Measurements from ENCODE around the gene CDNF. TPM values are rescaled to one million over a fixed set of nuclear protein-coding genes. Genes with fewer than 3 reads are reported as not detected.

CDNF gene
- polyA plus RNA-seq, 1 of the 3 experiments (the other 2 are of a cell fraction) = 1.2 TPM

DNA sequence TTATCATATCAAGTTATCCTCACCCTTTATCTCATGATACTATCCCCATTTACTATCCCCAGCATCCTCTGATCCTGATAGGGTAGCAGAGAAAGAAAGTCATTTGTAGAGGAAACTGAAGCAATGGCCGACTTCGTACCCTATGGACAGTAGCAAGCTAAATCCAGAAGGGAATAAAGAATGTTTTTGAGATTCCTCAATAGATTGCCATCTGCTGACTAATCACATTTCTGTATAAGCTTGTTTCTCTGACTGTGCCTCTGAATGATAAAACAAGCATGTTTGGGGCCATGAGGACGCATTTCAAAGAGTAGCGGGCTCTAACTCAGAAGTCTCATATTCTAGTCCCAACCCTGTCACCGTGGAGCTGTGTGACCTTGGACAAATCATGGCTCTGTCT lies 49.9 kb downstream of the CDNF start (continued):
- TF ChIP-seq, protein P1, sequence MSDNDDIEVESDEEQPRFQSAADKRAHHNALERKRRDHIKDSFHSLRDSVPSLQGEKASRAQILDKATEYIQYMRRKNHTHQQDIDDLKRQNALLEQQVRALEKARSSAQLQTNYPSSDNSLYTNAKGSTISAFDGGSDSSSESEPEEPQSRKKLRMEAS (IDR thresholded peaks at IDR 0.05; ENCODE audit: low read depth) = no peak
- no peak for TF ChIP-seq RFX5 (IDR thresholded peaks at IDR 0.05; ENCODE audit: low read length)
- no peak for TF ChIP-seq TAF1 (IDR thresholded peaks at IDR 0.05; ENCODE audit: borderline replicate concordance, low read depth, low read length)
- TF ChIP-seq NRF1 (IDR thresholded peaks at IDR 0.05; ENCODE audit: low read depth, low read length) = no peak

GRCh38 chr10:14784459-14785055 lies 53.3 kb downstream of the CDNF start:
- Histone ChIP-seq H3F3A (replicated peaks; ENCODE audit: insufficient read depth) (no peaks in the 10 kb centered on the region), H3K4me3 (ENCODE audit: low read depth in 2 of 2, low read length in 1 of 2) (no peak overlapping the region), H3K9me2 (no peaks in the 10 kb centered on the region), H3K36me3 (replicated peaks in 1 of 2; ENCODE audit: control insufficient read depth in 1 of 2, insufficient read depth in 2 of 2, low read length in 1 of 2) (no peaks in the 10 kb centered on the region), H3K4me1 (ENCODE audit: control insufficient read depth in 1 of 2, insufficient read depth in 2 of 2, low read depth in 1 of 2, low read length in 1 of 2) (no peaks in the 10 kb centered on the region), H3K27me3 (ENCODE audit: insufficient read depth) (no peaks in the 10 kb centered on the region), H2AFZ (ENCODE audit: low read depth) (no peak overlapping the region), H3K4me2 (no peak overlapping the region), H4K20me1 (ENCODE audit: insufficient read depth) (no peaks in the 10 kb centered on the region), H3K27ac (ENCODE audit: low read depth in 2 of 2, low read length in 1 of 2) (no peak overlapping the region), H3K9me3 (no peaks in the 10 kb centered on the region), H3K9ac (no peak overlapping the region), H3K79me2 (ENCODE audit: insufficient read depth) (no peaks in the 10 kb centered on the region)
- ChIA-PET CTCF (no interaction called here), POLR2A (no interaction called here)
- no peak for DNase-seq
- WGBS (ENCODE audit: low lambda C conversion rate) = 62% methylated on average over 5 of the region's 5 CpGs
- TF ChIP-seq, protein P1 (IDR thresholded peaks at IDR 0.05; ENCODE audit: low read depth) = no peak
- no peak for TF ChIP-seq EP300 (IDR thresholded peaks at IDR 0.05; ENCODE audit: borderline replicate concordance in 1 of 2, low read depth in 1 of 2, low read length in 1 of 2)
- TF ChIP-seq CTCF (IDR thresholded peaks at IDR 0.05) = no peak
- no peak for TF ChIP-seq TAF1 (IDR thresholded peaks at IDR 0.05; ENCODE audit: borderline replicate concordance, low read depth, low read length)
- TF ChIP-seq MEF2A (IDR thresholded peaks at IDR 0.05; ENCODE audit: borderline replicate concordance, low read depth) = no peak
- no peak for TF ChIP-seq GABPA (IDR thresholded peaks at IDR 0.05; ENCODE audit: low read depth)
- no peak for TF ChIP-seq NRF1 (IDR thresholded peaks at IDR 0.05; ENCODE audit: low read depth, low read length)
- TF ChIP-seq TCF12 (IDR thresholded peaks at IDR 0.05) = no peak
- no peak for TF ChIP-seq RXRA (IDR thresholded peaks at IDR 0.05; ENCODE audit: borderline replicate concordance, low read depth)
- TF ChIP-seq SIN3A (IDR thresholded peaks at IDR 0.05; ENCODE audit: borderline replicate concordance, low read depth, low read length) = no peak
- no peak for TF ChIP-seq NFIC (IDR thresholded peaks at IDR 0.05; ENCODE audit: borderline replicate concordance)

DNA sequence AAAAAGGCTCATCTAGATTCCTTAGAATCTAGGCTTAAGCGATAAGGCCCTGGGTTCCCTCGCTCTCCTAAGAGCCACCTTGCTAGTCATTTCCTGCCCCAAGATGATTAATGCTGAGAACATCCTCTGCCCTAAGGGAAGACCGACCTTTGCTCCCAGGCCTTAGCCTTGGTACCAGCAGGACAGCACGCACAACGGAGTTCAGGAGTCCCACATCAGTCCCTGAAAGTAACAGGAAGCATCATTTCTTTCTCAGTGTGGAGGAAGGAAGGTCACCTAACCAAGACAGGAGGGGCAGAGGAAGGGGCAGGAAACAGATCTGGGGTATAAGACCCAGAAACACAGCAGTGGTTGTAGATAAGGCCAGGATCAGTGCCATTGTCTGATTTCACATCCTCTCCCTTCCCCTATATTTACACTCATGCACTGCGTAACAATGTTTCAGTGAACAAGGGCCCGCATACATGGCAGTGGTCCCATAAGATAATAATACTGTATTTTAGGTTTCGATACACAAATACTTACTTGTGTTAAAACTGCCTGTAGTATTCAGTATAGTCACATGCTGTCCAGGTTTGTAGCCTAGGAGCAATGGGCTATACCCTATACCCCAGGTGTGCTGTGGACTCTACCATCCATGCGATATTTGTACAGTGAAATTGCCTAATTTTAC lies 55.0 kb downstream of the CDNF start:
- Histone ChIP-seq H3F3A (replicated peaks; ENCODE audit: insufficient read depth) (no peaks in the 10 kb centered on the region), H3K9ac (no peak overlapping the region), H3K9me2 (no peaks in the 10 kb centered on the region), H3K27ac (ENCODE audit: low read depth in 2 of 2, low read length in 1 of 2) (no peak overlapping the region), H3K36me3 (replicated peaks in 1 of 2; ENCODE audit: control insufficient read depth in 1 of 2, insufficient read depth in 2 of 2, low read length in 1 of 2) (no peaks in the 10 kb centered on the region), H3K4me2 (no peak overlapping the region), H3K4me3 (ENCODE audit: low read depth in 2 of 2, low read length in 1 of 2) (no peak overlapping the region), H3K79me2 (ENCODE audit: insufficient read depth) (no peaks in the 10 kb centered on the region), H3K4me1 (ENCODE audit: control insufficient read depth in 1 of 2, insufficient read depth in 2 of 2, low read depth in 1 of 2, low read length in 1 of 2) (no peaks in the 10 kb centered on the region), H4K20me1 (ENCODE audit: insufficient read depth) (no peaks in the 10 kb centered on the region), H3K27me3 (ENCODE audit: insufficient read depth) (no peaks in the 10 kb centered on the region), H3K9me3 (no peaks in the 10 kb centered on the region), H2AFZ (ENCODE audit: low read depth) (no peak overlapping the region)
- DNase-seq = no peak
- ChIA-PET CTCF (no interaction called here), POLR2A (no interaction called here)
- WGBS (ENCODE audit: low lambda C conversion rate) = 46% methylated on average over 9 of the region's 9 CpGs
- no peak for TF ChIP-seq YY1 (IDR thresholded peaks at IDR 0.05; ENCODE audit: low read depth)
- no peak for TF ChIP-seq TAF1 (IDR thresholded peaks at IDR 0.05; ENCODE audit: borderline replicate concordance, low read depth, low read length)
- TF ChIP-seq, protein P2, sequence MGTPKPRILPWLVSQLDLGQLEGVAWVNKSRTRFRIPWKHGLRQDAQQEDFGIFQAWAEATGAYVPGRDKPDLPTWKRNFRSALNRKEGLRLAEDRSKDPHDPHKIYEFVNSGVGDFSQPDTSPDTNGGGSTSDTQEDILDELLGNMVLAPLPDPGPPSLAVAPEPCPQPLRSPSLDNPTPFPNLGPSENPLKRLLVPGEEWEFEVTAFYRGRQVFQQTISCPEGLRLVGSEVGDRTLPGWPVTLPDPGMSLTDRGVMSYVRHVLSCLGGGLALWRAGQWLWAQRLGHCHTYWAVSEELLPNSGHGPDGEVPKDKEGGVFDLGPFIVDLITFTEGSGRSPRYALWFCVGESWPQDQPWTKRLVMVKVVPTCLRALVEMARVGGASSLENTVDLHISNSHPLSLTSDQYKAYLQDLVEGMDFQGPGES (IDR thresholded peaks at IDR 0.05; ENCODE audit: low read depth, low read length) = no peak
- TF ChIP-seq GATA2 (CRISPR knock-in tag; IDR thresholded peaks at IDR 0.05) = no peak
